ENCODE results near the gene SPIN1.

GRCh38 chr9:88443480-88444113, 55.4 kb downstream of the SPIN1 start:
- TF ChIP-seq CTCF (IDR thresholded peaks at IDR 0.05) (no peak), POLR2A (IDR thresholded peaks at IDR 0.05) (no peak)
